Type B pancreatic cell (in vitro differentiated cells): ENCODE data around the gene ZNF581. TPM values are rescaled to one million over a fixed set of nuclear protein-coding genes. Genes with fewer than 3 reads are reported as not detected.

Source experiments
- DNase-seq: peaks from one replicate; pipeline ENCODE4 v3.0.0; 2021; ENCODE audit warnings: mixed read lengths; ENCODE audit not compliant: unreplicated experiment; ENCODE audit errors: extremely low spot score
- H3K27ac Mint-ChIP-seq: 2 replicates; pipeline ENCODE4 v1.8.0; 2021; ENCODE audit warnings: mild to moderate bottlenecking, mixed read lengths
- H3K27me3 Mint-ChIP-seq: 2 replicates; pipeline ENCODE4 v1.8.0; 2021; ENCODE audit warnings: mixed read lengths
- H3K36me3 Mint-ChIP-seq: 2 replicates; pipeline ENCODE4 v1.8.0; 2021; ENCODE audit warnings: mixed read lengths
- H3K4me1 Mint-ChIP-seq: one replicate; pipeline ENCODE4 v1.8.0; 2021; ENCODE audit warnings: mixed read lengths; ENCODE audit not compliant: unreplicated experiment
- H3K4me3 Mint-ChIP-seq: 2 replicates; pipeline ENCODE4 v1.8.0; 2021; ENCODE audit warnings: mild to moderate bottlenecking, mixed read lengths
- H3K9me3 Mint-ChIP-seq: 2 replicates; pipeline ENCODE4 v1.8.0; 2021; ENCODE audit warnings: mixed read lengths
- CTCF ChIP-seq: fragments of 200-600 bp; sonication (generic); conservative IDR thresholded peaks from 2 replicates; pipeline ENCODE4 v1.5.0; 2021; ENCODE audit warnings: antibody characterized with exemption, mild to moderate bottlenecking
- total RNA-seq: library from RNA; stranded (reverse); gene quantifications from 2 replicates; pipeline ENCODE4 v1.2.1, GENCODE V29; 2021; ENCODE audit warnings: low replicate concordance

Gene ZNF581
- total RNA-seq, 1 donor from 2014 or later, result 43.1 TPM

GRCh38 chr19:55689411-55690108, 46.1 kb downstream of the ZNF581 start:
- Mint-ChIP-seq H3K4me3 (no peak overlapping the region), H3K36me3 (no peaks in the 10 kb centered on the region), H3K27me3 (no peaks in the 10 kb centered on the region), H3K27ac (no peak overlapping the region), H3K9me3 (no peaks in the 10 kb centered on the region), H3K4me1 (no peaks in the 10 kb centered on the region)
- TF ChIP-seq CTCF, result no peak
- DNase-seq, result no peak

- Mint-ChIP-seq H3K27ac (no peak overlapping the region), H3K4me3 (no peak overlapping the region), H3K36me3 (no peaks in the 10 kb centered on the region), H3K4me1 (no peaks in the 10 kb centered on the region), H3K27me3 (no peaks in the 10 kb centered on the region), H3K9me3 (no peaks in the 10 kb centered on the region)
- no peak for DNase-seq
- no peak for TF ChIP-seq CTCF
Measured at GRCh38 chr19:55690109-55690768, 46.8 kb downstream of the ZNF581 start.

- TF ChIP-seq CTCF, result no peak
- Mint-ChIP-seq H3K36me3 (no peaks in the 10 kb centered on the region), H3K9me3 (no peaks in the 10 kb centered on the region), H3K4me3 (no peak overlapping the region), H3K4me1 (no peaks in the 10 kb centered on the region), H3K27ac (no peak overlapping the region), H3K27me3 (no peaks in the 10 kb centered on the region)
- DNase-seq, result no peak
Measured at GRCh38 chr19:55690769-55691545, 47.5 kb downstream of the ZNF581 start.

- no peak for TF ChIP-seq CTCF
- H3K4me1 Mint-ChIP-seq, result no peaks in the 10 kb centered on the region
- no peaks in the 10 kb centered on the region for H3K9me3 Mint-ChIP-seq
- DNase-seq, result no peak
- no peak overlapping the region for H3K27ac Mint-ChIP-seq
- no peaks in the 10 kb centered on the region for H3K36me3 Mint-ChIP-seq
- no peaks in the 10 kb centered on the region for H3K27me3 Mint-ChIP-seq
- H3K4me3 Mint-ChIP-seq, result no peak overlapping the region
Measured at GRCh38 chr19:55691561-55692481, 48.4 kb downstream of the ZNF581 start.

- Mint-ChIP-seq H3K27me3 (no peaks in the 10 kb centered on the region), H3K4me3 (no peak overlapping the region), H3K4me1 (no peaks in the 10 kb centered on the region), H3K9me3 (no peaks in the 10 kb centered on the region), H3K36me3 (no peaks in the 10 kb centered on the region), H3K27ac (no peak overlapping the region)
- no peak for TF ChIP-seq CTCF
- DNase-seq, result no peak
Measured at GRCh38 chr19:55692681-55693081, 49.2 kb downstream of the ZNF581 start.
